GM12878 (cell line): Measurements from ENCODE around the gene DPY19L1. TPM values are rescaled to one million over a fixed set of nuclear protein-coding genes. Genes with fewer than 3 reads are reported as not detected.

Experiments used
- ATAC-seq: fragments of 200-7000 bp; cut with Tn5 transposase; 3 replicates; pipeline ENCODE4 v1.9.1; 2020; ENCODE audit warnings: mild to moderate bottlenecking, moderate library complexity
- BruUV-seq: library from RNA; stranded (reverse); fragments of 400-500 nt; replicated peaks from 2 replicates; lab custom pipeline; 2021; lab: Mats Ljungman, UMichigan
- CTCF ChIA-PET: fragments of 300-600 bp; sonication (Branson Sonifier 250); formaldehyde crosslinking; extraction: SDS; loops from one replicate; lab custom pipeline; 2021; ENCODE audit warnings: inconsistent platforms; lab: Yijun Ruan, JAX
- POLR2A ChIA-PET: fragments of 350-600 bp; formaldehyde crosslinking; extraction: SDS; loops from one replicate; lab custom pipeline; 2021; ENCODE audit warnings: inconsistent platforms; lab: Charles Lee
- RAD21 ChIA-PET: fragments of 300-600 bp; sonication (Branson Sonifier 250); formaldehyde crosslinking; loops from one replicate; lab custom pipeline; 2023; ENCODE audit warnings: antibody characterized with exemption; ENCODE audit not compliant: unreplicated experiment; lab: Charles Lee
- SMC1A ChIA-PET: fragments of 300-600 bp; sonication (Branson Sonifier 250); formaldehyde crosslinking; loops from one replicate; lab custom pipeline; 2023; ENCODE audit not compliant: unreplicated experiment, uncharacterized antibody; lab: Charles Lee
- DNase-seq: peaks from one replicate; pipeline ENCODE4 v3.0.0-alpha.2; 2011; ENCODE audit warnings: low read depth, low spot score
- FAIRE-seq: peaks from 3 replicates; lab custom pipeline; 2011; peaks lifted over from hg19 to GRCh38; lab: Jason Lieb, UNC
- H2AFZ ChIP-seq: 2 replicates; pipeline ENCODE4 v1.6.0; 2011; ENCODE audit warnings: low read depth, low read length, control low read depth; ENCODE audit not compliant: control insufficient read depth
- H3K27ac ChIP-seq: 2 replicates; pipeline ENCODE4 v1.5.1; 2011; ENCODE audit warnings: control low read depth; ENCODE audit not compliant: control insufficient read depth, insufficient read depth
- H3K27me3 ChIP-seq, 2 experiments: replicated peaks in 1 of 2; 2 replicates each; pipeline versions ENCODE4 v1.6.0 to v1.6.1; 2011; ENCODE audit warnings: low read length in 1 of 2; ENCODE audit not compliant: control insufficient read depth in 2 of 2, insufficient read depth in 2 of 2
- H3K36me3 ChIP-seq, 2 experiments: 2 replicates each; pipeline ENCODE4 v1.5.1; 2011; ENCODE audit warnings: low read length in 1 of 2; ENCODE audit not compliant: control insufficient read depth in 2 of 2, insufficient read depth in 2 of 2
- H3K4me1 ChIP-seq: 2 replicates; pipeline ENCODE4 v1.6.1; 2011; ENCODE audit warnings: mild to moderate bottlenecking, low read length, moderate library complexity, mixed read lengths; ENCODE audit not compliant: control insufficient read depth, insufficient read depth
- H3K4me2 ChIP-seq: 2 replicates; pipeline ENCODE4 v1.6.0; 2011; ENCODE audit warnings: control low read depth; ENCODE audit not compliant: control insufficient read depth, insufficient read depth
- H3K4me3 ChIP-seq: fragments of 200-600 bp; sonication (generic); 2 replicates; pipeline ENCODE4 v1.5.1; 2016
- H3K79me2 ChIP-seq: 2 replicates; pipeline ENCODE4 v1.6.0; 2011; ENCODE audit warnings: low read length; ENCODE audit not compliant: control insufficient read depth, insufficient read depth
- H3K9ac ChIP-seq: 2 replicates; pipeline ENCODE4 v1.8.0; 2011; ENCODE audit warnings: low read length, control low read depth, mixed read lengths; ENCODE audit not compliant: control insufficient read depth, insufficient read depth
- H3K9me3 ChIP-seq: replicated peaks from 3 replicates; pipeline ENCODE4 v1.5.1; 2011; ENCODE audit warnings: mild to moderate bottlenecking, low read length; ENCODE audit not compliant: control insufficient read depth, insufficient read depth
- H4K20me1 ChIP-seq: 2 replicates; pipeline ENCODE4 v1.6.0; 2011; ENCODE audit not compliant: control insufficient read depth, insufficient read depth
- CUX1 ChIP-seq: IDR thresholded peaks from 2 replicates; pipeline ENCODE4 v1.6.1; 2012; ENCODE audit warnings: improper control_type of control experiment, low read depth, low read length; ENCODE audit not compliant: insufficient replicate concordance
- EZH2 ChIP-seq: IDR thresholded peaks from 2 replicates; pipeline ENCODE4 v1.6.1; 2012; ENCODE audit warnings: low read depth, mild to moderate bottlenecking, control low read depth, inconsistent platforms, low read length, borderline replicate concordance; ENCODE audit not compliant: control insufficient read depth
- GATAD2B ChIP-seq: fragments of 450-650 bp; conservative IDR thresholded peaks from 2 replicates; pipeline ENCODE4 v1.6.1; 2017; ENCODE audit warnings: low read depth, mild to moderate bottlenecking, moderate library complexity
- IKZF1 ChIP-seq: fragments of 450-650 bp; conservative IDR thresholded peaks from 2 replicates; pipeline ENCODE4 v1.6.1; 2017; ENCODE audit warnings: antibody characterized with exemption, mild to moderate bottlenecking
- MLLT1 ChIP-seq: fragments of 450-650 bp; IDR thresholded peaks from 2 replicates; pipeline ENCODE4 v1.6.1; 2016; ENCODE audit warnings: mild to moderate bottlenecking
- STAT1 ChIP-seq: fragments of 450-650 bp; conservative IDR thresholded peaks from 2 replicates; pipeline ENCODE4 v1.6.1; 2014; ENCODE audit warnings: antibody characterized with exemption, mild to moderate bottlenecking
- ZNF217 ChIP-seq: fragments of 450-650 bp; IDR thresholded peaks from 2 replicates; pipeline ENCODE4 v1.6.1; 2017; ENCODE audit warnings: antibody characterized with exemption, mild to moderate bottlenecking
- WGBS: methylation state at CpG from one replicate; pipeline ENCODE4 v1.1.6; 2016; ENCODE audit warnings: low lambda C conversion rate; ENCODE audit not compliant: insufficient replicate concordance, insufficient coverage; ENCODE audit errors: missing lambda C conversion rate; 5-methylcytosine and 5-hydroxymethylcytosine counted together
- in situ Hi-C: fragments of 300-500 bp; cut with MboI; formaldehyde crosslinking; loops from 9 replicates; pipeline ENCODE4 v1.14.3; 2018; ENCODE audit warnings: mixed read lengths
- intact Hi-C: fragments of 100-400 bp; cut with micrococcal nuclease; formaldehyde crosslinking; loops from one replicate; pipeline ENCODE4 v1.14.2; 2022; ENCODE audit not compliant: unreplicated experiment
- polyA plus RNA-seq, 11 experiments: library from polyadenylated mRNA; depleted of rRNA in 4 of 11; unstranded in 6 of 11; stranded (reverse) in 5 of 11; fragments of >200 nt; fragmentation: Nextera tagmentation in 4 of 11; fragmentation: Illumina TruSeq in 1 of 11; extraction: Ambion mirVana in 4 of 11; extraction: Trizol in 1 of 11; gene quantifications; 1 replicate in 1 of 11; 2 replicates in 10 of 11; pipeline versions ENCODE4 v1.2.1 to v1.2.3, GENCODE V29; 2011 to 2016; ENCODE audit warnings: inconsistent platforms in 2 of 11, missing spikeins in 2 of 11, low read depth in 1 of 11
- total RNA-seq, 4 experiments: library from RNA; depleted of rRNA in 3 of 4; stranded (reverse); fragments of >200 nt in 3 of 4; fragmentation: Illumina TruSeq in 1 of 4; extraction: Trizol in 1 of 4; gene quantifications; 2 replicates each; pipeline versions ENCODE4 v1.2.1 to v1.2.3, GENCODE V29; 2013 to 2021
- TF ChIP-seq, protein P1 (sequence below): IDR thresholded peaks from 2 replicates; pipeline ENCODE4 v1.6.1; 2011; ENCODE audit warnings: borderline replicate concordance, low read depth, mild to moderate bottlenecking, moderate library complexity, mixed read lengths, low read length; ENCODE audit not compliant: insufficient read depth; ENCODE audit errors: extremely low read length
- TF ChIP-seq, protein P2 (sequence below): IDR thresholded peaks from 2 replicates; pipeline ENCODE4 v1.6.1; 2012; ENCODE audit warnings: mild to moderate bottlenecking, low read depth, low read length

The DPY19L1 gene
- total and polyA plus RNA-seq, 10 of the 15 experiments (the other 5 are each of a cell fraction or from before 2014, with no cell fraction given): 0.47 to 35.4 (median 3.8) TPM

- intact Hi-C loops: loop anchor here (5.0 to 10.0 kb wide), 2 partner anchors 110 to 713 kb away; no protein-coding TSS in a partner anchor
- Histone ChIP-seq H3K27ac (peak overlapping the region; percentile 18; the same call in 1 of the 2 replicates), H3K9me3 (no peaks in the 10 kb centered on the region), H3K4me3 (peak overlapping the region; percentile 87), H3K79me2 (no peaks in the 10 kb centered on the region), H3K36me3 (no peaks in the 10 kb centered on the region), H3K27me3 (no peaks in the 10 kb centered on the region), H2AFZ (peak overlapping the region; percentile 89), H3K9ac (peak overlapping the region; percentile 58), H3K4me2 (peak overlapping the region; percentile 94), H4K20me1 (no peaks in the 10 kb centered on the region), H3K4me1 (peaks cover 10% of the 10 kb centered on the region)
- CTCF ChIA-PET: interaction anchor here (1.4 to 5.5 kb wide), 3 partner anchors 216 to 362 kb away, joined by 7 to 46 read pairs (median 8); no protein-coding TSS in a partner anchor
- BruUV-seq: no TSS peak
- SMC1A ChIA-PET: interaction anchor here (0.6 to 1.0 kb wide), 2 partner anchors 16 to 367 kb away, joined by 3 to 5 read pairs; no protein-coding TSS in a partner anchor
- RAD21 ChIA-PET: interaction anchor here (0.6 to 1.5 kb wide), 3 partner anchors 290 to 1354 kb away, joined by 3 to 5 read pairs (median 4); no protein-coding TSS in a partner anchor
- peak; percentile 83 for ATAC-seq
- DNase-seq: no peak
- POLR2A ChIA-PET: interaction anchor here (0.6 to 1.5 kb wide), 2 partner anchors 20 to 291 kb away, joined by 5 to 6 read pairs; no protein-coding TSS in a partner anchor
- in situ Hi-C loops: no loop called here
- WGBS: 3% methylated on average over 54 of the region's 100 CpGs
- no peak for FAIRE-seq
- TF ChIP-seq CUX1: no peak
- peak; percentile 97 for TF ChIP-seq GATAD2B
- peak; percentile 92 for TF ChIP-seq IKZF1
- TF ChIP-seq STAT1: no peak
- peak; percentile 84 for TF ChIP-seq ZNF217
- TF ChIP-seq, protein P1, sequence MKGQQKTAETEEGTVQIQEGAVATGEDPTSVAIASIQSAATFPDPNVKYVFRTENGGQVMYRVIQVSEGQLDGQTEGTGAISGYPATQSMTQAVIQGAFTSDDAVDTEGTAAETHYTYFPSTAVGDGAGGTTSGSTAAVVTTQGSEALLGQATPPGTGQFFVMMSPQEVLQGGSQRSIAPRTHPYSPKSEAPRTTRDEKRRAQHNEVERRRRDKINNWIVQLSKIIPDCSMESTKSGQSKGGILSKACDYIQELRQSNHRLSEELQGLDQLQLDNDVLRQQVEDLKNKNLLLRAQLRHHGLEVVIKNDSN: no peak
- TF ChIP-seq, protein P2, sequence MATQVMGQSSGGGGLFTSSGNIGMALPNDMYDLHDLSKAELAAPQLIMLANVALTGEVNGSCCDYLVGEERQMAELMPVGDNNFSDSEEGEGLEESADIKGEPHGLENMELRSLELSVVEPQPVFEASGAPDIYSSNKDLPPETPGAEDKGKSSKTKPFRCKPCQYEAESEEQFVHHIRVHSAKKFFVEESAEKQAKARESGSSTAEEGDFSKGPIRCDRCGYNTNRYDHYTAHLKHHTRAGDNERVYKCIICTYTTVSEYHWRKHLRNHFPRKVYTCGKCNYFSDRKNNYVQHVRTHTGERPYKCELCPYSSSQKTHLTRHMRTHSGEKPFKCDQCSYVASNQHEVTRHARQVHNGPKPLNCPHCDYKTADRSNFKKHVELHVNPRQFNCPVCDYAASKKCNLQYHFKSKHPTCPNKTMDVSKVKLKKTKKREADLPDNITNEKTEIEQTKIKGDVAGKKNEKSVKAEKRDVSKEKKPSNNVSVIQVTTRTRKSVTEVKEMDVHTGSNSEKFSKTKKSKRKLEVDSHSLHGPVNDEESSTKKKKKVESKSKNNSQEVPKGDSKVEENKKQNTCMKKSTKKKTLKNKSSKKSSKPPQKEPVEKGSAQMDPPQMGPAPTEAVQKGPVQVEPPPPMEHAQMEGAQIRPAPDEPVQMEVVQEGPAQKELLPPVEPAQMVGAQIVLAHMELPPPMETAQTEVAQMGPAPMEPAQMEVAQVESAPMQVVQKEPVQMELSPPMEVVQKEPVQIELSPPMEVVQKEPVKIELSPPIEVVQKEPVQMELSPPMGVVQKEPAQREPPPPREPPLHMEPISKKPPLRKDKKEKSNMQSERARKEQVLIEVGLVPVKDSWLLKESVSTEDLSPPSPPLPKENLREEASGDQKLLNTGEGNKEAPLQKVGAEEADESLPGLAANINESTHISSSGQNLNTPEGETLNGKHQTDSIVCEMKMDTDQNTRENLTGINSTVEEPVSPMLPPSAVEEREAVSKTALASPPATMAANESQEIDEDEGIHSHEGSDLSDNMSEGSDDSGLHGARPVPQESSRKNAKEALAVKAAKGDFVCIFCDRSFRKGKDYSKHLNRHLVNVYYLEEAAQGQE: no peak
- TF ChIP-seq MLLT1: no peak
- no peak for TF ChIP-seq EZH2
These were observed 449 bp upstream of the DPY19L1 start for GRCh38 chr7:35037526-35038341.
